Spleen (tissue), 7 donors: Measurements from ENCODE around the gene MPPED2.

Experiments
- POLR2A ChIP-seq, 3 donors: fragments of 450-650 bp; IDR thresholded peaks; one replicate each; pipeline ENCODE4 v1.5.1; 2017; ENCODE audit warnings: antibody characterized with exemption in 3 of 3, mild to moderate bottlenecking in 1 of 3
- POLR2AphosphoS5 ChIP-seq, 3 donors: sonication (generic); formaldehyde crosslinking; IDR thresholded peaks; one replicate each; pipeline ENCODE4 v1.5.1; 2017; ENCODE audit warnings: antibody characterized with exemption in 3 of 3
- TF ChIP-seq, protein P1 (sequence below), 11 experiments: fragments of 200-600 bp in 7 of 11; fragments of 450-650 bp in 4 of 11; sonication (generic) in 4 of 11; IDR thresholded peaks in 8 of 11; conservative IDR thresholded peaks in 3 of 11; 1 replicate in 7 of 11; 2 replicates in 4 of 11; pipeline versions ENCODE4 v1.4.0 to v1.8.0; 2016 to 2021; ENCODE audit warnings: antibody characterized with exemption in 11 of 11, inconsistent platforms in 4 of 11, mild to moderate bottlenecking in 1 of 11
- donor health status: DM: no; HTN: no; CAD: no; lungs with moderate emphysema.
- donor health status: DM: no; HTN: no; CAD: no.
- donor health status: DM: no; HTN: no; CAD: no.

DNA sequence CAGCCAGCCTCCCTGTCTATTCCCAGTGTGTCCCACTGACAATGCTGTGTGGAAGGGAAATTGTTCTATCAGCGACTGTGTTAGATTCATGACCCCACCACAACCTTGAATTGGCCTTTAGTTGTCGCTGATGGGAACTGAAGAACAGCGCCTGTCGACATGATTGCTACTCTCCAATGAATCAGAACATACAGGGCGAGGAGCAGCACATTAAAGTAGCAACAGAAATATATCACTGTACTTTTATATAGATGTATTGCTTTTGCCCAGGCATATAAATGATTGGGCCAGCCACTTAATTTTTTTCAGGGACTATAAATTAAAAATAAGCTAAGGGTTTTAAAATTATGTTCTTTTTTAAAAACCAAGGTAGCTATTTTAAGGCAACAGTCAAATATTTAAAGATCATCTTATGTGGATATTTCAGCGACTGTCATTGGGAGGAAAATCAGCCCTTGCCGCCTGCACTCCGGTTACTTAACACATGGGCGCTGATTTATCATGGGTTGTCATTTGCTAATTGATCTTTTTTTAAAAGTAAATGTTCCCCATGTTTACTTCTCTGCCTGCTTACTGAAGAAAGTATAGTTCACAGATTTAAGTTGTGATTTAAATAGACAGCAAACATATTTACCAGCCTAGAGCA is 221.2 kb downstream of the MPPED2 start:
- TF ChIP-seq, protein P1, sequence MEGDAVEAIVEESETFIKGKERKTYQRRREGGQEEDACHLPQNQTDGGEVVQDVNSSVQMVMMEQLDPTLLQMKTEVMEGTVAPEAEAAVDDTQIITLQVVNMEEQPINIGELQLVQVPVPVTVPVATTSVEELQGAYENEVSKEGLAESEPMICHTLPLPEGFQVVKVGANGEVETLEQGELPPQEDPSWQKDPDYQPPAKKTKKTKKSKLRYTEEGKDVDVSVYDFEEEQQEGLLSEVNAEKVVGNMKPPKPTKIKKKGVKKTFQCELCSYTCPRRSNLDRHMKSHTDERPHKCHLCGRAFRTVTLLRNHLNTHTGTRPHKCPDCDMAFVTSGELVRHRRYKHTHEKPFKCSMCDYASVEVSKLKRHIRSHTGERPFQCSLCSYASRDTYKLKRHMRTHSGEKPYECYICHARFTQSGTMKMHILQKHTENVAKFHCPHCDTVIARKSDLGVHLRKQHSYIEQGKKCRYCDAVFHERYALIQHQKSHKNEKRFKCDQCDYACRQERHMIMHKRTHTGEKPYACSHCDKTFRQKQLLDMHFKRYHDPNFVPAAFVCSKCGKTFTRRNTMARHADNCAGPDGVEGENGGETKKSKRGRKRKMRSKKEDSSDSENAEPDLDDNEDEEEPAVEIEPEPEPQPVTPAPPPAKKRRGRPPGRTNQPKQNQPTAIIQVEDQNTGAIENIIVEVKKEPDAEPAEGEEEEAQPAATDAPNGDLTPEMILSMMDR (IDR thresholded peaks at IDR 0.05 in 8 of 11, conservative IDR thresholded peaks at IDR 0.05 in 3 of 11): no peak
- TF ChIP-seq POLR2A (IDR thresholded peaks at IDR 0.05) (no peak), POLR2AphosphoS5 (IDR thresholded peaks at IDR 0.05) (no peak)
